NCI-H2029 treated with DMSO at 0.1 percent for 48 hours (cell line): Measurements from ENCODE around the gene IL1RAPL2.
"Not testable (repeated sequence)": the region's sequence is repeated elsewhere in the genome, so short reads cannot be mapped to it uniquely, and the experiment has no call there.

Experiments used
- DNase-seq: peaks from one replicate; lab custom pipeline; 2025; lab: John Stamatoyannopoulos, UW

IL1RAPL2 gene

GRCh38 chrX:104670051-104670450, 104.1 kb downstream of the IL1RAPL2 start:
- DNase-seq = no peak

- not testable (repeated sequence) for DNase-seq
Measured at GRCh38 chrX:104677517-104677916, 111.5 kb downstream of the IL1RAPL2 start.

GRCh38 chrX:104679175-104679574, 113.2 kb downstream of the IL1RAPL2 start:
- DNase-seq = no peak

GRCh38 chrX:104681214-104681613, 115.2 kb downstream of the IL1RAPL2 start:
- DNase-seq = no peak

GRCh38 chrX:104684077-104684476, 118.1 kb downstream of the IL1RAPL2 start:
- DNase-seq = no peak

GRCh38 chrX:104695593-104695992, 129.6 kb downstream of the IL1RAPL2 start:
- DNase-seq = no peak

- DNase-seq = no peak
Measured at GRCh38 chrX:104696667-104697066, 130.7 kb downstream of the IL1RAPL2 start.

GRCh38 chrX:104697294-104697693, 131.3 kb downstream of the IL1RAPL2 start:
- no peak for DNase-seq

GRCh38 chrX:104707042-104707441, 141.0 kb downstream of the IL1RAPL2 start:
- no peak for DNase-seq

GRCh38 chrX:104707572-104707971, 141.6 kb downstream of the IL1RAPL2 start:
- DNase-seq = no peak

GRCh38 chrX:104712515-104712914, 146.5 kb downstream of the IL1RAPL2 start:
- DNase-seq = no peak

GRCh38 chrX:104721854-104722253, 155.9 kb downstream of the IL1RAPL2 start:
- DNase-seq = no peak

GRCh38 chrX:104728456-104728855, 162.5 kb downstream of the IL1RAPL2 start:
- DNase-seq = no peak

GRCh38 chrX:104742355-104742754, 176.4 kb downstream of the IL1RAPL2 start:
- no peak for DNase-seq

- DNase-seq = no peak
Measured at GRCh38 chrX:104745152-104745551, 179.2 kb downstream of the IL1RAPL2 start.

GRCh38 chrX:104749951-104750610, 184.1 kb downstream of the IL1RAPL2 start:
- DNase-seq = no peak

- no peak for DNase-seq
Measured at GRCh38 chrX:104762641-104763040, 196.6 kb downstream of the IL1RAPL2 start.

GRCh38 chrX:104789784-104790183, 223.8 kb downstream of the IL1RAPL2 start:
- no peak for DNase-seq

- no peak for DNase-seq
Measured at GRCh38 chrX:104795804-104796203, 229.8 kb downstream of the IL1RAPL2 start.

- no peak for DNase-seq
Measured at GRCh38 chrX:104803219-104803618, 237.2 kb downstream of the IL1RAPL2 start.

- DNase-seq = no peak
Measured at GRCh38 chrX:104806346-104806745, 240.3 kb downstream of the IL1RAPL2 start.

GRCh38 chrX:104833401-104833800, 267.4 kb downstream of the IL1RAPL2 start:
- DNase-seq = no peak

GRCh38 chrX:104842646-104843045, 276.6 kb downstream of the IL1RAPL2 start:
- no peak for DNase-seq

- DNase-seq = no peak
Measured at GRCh38 chrX:104852241-104852640, 286.2 kb downstream of the IL1RAPL2 start.
